Fibroblast of the aortic adventitia (primary cell): Measurements from ENCODE around the gene MORC1. TPM values are rescaled to one million over a fixed set of nuclear protein-coding genes. Genes with fewer than 3 reads are reported as not detected.
"Not testable (repeated sequence)": the region's sequence is repeated elsewhere in the genome, so short reads cannot be mapped to it uniquely, and the experiment has no call there.

Source experiments
- DNase-seq: peaks from one replicate; pipeline ENCODE4 v3.0.0-alpha.2; 2010; ENCODE audit warnings: low read depth
- H3K4me3 ChIP-seq: 2 replicates; pipeline ENCODE4 v1.5.1; 2011; ENCODE audit warnings: low read depth, mild to moderate bottlenecking, control low read depth, low read length, moderate library complexity
- total RNA-seq: library from RNA; depleted of rRNA; stranded (reverse); fragments of >200 nt; gene quantifications from 2 replicates; pipeline ENCODE4 v1.2.3, GENCODE V29; 2012; ENCODE audit warnings: low replicate concordance
- TF ChIP-seq, protein P1 (sequence below): IDR thresholded peaks from 2 replicates; pipeline ENCODE4 v1.5.1; 2011; ENCODE audit warnings: mild to moderate bottlenecking, low read length, control low read depth, inconsistent platforms; ENCODE audit not compliant: insufficient read depth

MORC1 gene
- total RNA-seq, 1 donor: not detected

DNA sequence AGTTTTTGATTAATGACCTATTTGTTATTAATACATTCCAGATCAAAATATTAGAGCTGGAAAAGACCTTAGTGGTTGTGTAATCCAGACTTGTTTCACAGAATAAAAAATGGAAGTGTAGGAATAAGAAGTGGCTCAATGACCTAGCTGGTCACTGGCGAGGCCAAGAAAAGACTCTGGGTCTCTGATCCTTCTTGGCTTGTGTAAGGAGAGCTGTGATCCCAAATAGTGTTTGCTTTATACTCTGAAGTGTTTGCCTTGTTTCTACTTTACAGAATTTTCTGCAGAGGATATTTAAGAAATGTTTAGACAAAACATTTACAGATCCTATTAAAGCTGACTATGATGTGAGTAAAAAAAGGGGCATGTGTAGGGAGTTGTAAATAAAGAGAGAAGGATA is 25.7 kb upstream of the MORC1 start:
- H3K4me3 ChIP-seq: no peak overlapping the region
- TF ChIP-seq, protein P1, sequence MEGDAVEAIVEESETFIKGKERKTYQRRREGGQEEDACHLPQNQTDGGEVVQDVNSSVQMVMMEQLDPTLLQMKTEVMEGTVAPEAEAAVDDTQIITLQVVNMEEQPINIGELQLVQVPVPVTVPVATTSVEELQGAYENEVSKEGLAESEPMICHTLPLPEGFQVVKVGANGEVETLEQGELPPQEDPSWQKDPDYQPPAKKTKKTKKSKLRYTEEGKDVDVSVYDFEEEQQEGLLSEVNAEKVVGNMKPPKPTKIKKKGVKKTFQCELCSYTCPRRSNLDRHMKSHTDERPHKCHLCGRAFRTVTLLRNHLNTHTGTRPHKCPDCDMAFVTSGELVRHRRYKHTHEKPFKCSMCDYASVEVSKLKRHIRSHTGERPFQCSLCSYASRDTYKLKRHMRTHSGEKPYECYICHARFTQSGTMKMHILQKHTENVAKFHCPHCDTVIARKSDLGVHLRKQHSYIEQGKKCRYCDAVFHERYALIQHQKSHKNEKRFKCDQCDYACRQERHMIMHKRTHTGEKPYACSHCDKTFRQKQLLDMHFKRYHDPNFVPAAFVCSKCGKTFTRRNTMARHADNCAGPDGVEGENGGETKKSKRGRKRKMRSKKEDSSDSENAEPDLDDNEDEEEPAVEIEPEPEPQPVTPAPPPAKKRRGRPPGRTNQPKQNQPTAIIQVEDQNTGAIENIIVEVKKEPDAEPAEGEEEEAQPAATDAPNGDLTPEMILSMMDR: no peak
- DNase-seq: no peak

DNA sequence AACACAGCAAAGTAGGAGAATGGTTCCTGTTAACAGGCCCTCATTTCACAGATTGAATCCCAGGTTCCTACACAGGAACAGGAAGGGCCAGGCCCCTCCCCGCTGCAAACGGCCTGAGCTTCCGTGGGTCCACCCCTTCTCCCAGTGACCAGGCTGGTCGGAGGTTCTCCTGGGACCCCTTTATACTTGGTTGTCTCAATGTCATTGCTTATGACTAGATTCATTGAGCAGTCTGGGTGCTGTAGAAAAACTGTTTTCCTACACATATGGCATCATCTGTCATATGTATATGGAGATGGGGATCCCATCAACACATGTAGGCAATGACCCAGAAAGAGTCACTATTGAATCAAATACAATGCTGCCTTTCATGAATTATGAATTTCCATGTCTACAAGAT is 22.4 kb upstream of the MORC1 start:
- no peak overlapping the region for H3K4me3 ChIP-seq
- TF ChIP-seq, protein P1: no peak
- DNase-seq: no peak

DNA sequence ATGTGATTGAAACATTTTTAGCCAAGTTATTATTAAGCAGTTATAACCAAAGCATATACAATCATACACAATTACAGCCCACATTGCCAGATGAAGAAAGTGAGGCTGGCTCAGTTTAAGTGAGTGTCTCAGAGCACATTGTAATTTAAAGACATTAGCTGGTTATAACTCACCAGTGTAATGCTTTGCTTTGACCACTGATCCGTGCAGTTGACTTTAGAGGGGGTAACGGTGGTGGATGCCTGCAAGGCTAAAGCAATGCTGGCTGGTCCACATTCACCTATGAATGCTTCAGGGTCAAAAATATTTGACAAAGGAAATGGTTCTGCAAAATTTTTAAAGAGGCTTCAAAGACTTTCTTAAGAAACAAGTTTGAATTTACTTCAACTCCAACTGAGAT is 19.8 kb upstream of the MORC1 start:
- no peak overlapping the region for H3K4me3 ChIP-seq
- TF ChIP-seq, protein P1: no peak
- DNase-seq: no peak

DNA sequence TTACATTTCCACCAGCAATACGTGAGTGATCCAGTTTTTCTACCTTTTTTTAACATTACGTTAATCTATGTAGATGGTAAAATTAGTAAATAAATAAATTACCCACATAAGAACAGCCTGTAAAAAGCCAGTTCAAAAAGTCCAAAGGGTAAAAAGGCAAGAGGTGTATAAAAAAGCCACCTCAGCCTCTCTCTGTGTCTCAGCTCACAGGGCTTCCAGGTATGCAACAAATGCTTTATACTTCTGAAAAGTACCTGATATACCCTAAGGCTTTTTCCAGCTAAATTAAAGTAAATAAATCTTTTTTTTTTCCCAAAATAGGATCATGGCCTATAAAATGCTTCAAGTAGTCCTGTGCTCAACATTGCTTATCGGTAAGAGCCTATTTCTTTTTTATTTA is 18.6 kb upstream of the MORC1 start, which contains the start of gene C3orf85:
C3orf85 (plus strand) TSS at position 197 of the 400 bp plus-strand sequence; CDS start at position 326, 129 bp downstream.
- no peak within 1 kb of the TSS for H3K4me3 ChIP-seq
- no peak for DNase-seq
- TF ChIP-seq, protein P1: no peak

DNA sequence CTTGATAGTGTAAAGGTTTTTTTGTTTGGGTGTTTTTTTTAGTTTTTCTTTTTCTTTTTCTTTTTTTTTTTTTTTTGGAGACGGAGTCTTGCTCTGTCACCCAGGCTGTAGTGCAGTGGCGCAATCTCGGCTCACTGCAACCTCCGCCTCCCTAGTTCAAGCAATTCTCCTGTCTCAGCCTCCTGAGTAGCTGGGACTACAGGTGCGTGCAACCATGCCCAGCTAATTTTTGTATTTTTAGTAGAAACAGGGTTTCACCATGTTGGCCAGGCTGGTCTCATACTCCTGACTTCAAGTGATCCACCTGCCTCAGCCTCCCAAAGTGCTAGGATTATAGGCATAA is 15.5 kb upstream of the MORC1 start:
- H3K4me3 ChIP-seq, DNase-seq: not testable (repeated sequence)

DNA sequence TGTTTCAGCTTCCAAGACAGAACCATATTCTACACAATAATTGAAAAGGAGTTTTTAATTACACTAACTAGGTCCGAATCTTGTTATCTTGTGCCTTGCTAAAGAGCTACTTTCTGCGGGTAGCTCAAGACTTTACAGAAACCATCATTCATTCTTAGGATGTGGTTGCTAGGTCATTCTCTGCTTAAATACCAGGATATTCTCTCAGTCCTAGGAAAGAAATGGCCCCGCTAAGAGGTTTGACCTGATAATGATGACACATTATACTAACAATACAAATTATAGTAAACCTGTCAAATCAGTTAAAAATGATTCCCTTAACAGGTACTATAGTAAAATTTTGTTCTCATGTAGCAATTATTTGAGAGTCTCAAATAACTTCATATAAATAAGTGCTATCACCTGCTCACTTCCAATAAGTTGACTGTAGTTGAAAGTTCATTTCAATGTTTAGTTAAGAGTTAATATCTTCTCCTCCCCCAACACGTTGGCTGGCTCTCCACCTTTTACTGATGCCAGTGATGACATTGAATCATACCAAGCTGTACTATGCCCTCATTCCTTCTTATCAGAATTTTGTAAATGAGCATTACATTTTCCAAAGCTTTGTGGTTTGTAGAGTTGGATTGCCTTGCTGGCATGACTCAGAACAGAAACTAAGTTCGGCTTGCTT is 15.0 kb upstream of the MORC1 start:
- no peak overlapping the region for H3K4me3 ChIP-seq
- DNase-seq: peak; percentile 13
- TF ChIP-seq, protein P1: no peak

DNA sequence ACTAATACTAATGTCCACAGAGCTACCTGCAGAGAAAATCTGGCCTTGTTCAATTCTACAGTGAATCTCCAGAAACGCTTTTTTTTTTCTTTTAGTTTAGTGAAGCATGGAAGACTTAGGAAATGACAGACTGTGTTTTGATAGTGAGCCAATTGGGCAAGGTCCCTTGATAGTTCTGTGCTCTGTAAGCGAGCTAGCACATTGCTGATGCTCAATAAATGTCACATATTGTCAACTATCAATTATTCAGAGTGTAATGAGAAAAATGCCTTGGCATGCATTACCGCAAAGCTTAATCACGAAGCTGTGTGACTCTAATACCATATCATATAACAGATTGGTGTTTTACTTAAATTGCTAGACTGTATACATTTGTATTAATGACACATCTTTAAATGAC is 13.3 kb upstream of the MORC1 start:
- H3K4me3 ChIP-seq: no peak overlapping the region
- TF ChIP-seq, protein P1: no peak
- DNase-seq: no peak
